HUDEP-2 (cell line): ENCODE results near the gene DLG2.
"Not testable (repeated sequence)": the region's sequence is repeated elsewhere in the genome, so short reads cannot be mapped to it uniquely, and the experiment has no call there.

ENCODE experiments used
- DNase-seq, 76 experiments: peaks; one replicate each; lab custom pipeline; 2025; ENCODE audit not compliant: unreplicated experiment in 76 of 76; lab: John Stamatoyannopoulos, UW

DLG2 gene

GRCh38 chr11:85475660-85476517, 151.3 kb downstream of the DLG2 start:
- DNase-seq, result no peak

DNA sequence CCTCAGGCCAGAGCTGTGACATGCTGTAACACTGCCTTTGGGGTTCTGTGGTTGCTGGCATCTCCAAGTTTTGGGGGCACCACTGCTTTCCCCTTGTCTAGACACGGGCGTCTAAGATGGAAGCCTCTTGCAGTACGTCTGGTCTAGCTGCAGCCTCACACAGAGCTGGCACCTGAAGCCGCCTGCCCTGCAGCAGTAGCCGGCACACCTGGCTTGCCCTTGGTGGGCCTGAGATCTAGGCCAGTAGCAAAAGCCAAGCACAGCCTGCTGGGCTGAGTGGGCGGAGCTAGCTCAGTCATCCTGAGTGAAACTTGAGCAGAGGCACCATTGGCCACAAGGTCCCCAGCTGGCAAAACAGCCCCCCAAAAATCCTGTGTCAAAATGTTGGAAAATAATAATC, 154.2 kb downstream of the DLG2 start:
- DNase-seq, result no peak

DNA sequence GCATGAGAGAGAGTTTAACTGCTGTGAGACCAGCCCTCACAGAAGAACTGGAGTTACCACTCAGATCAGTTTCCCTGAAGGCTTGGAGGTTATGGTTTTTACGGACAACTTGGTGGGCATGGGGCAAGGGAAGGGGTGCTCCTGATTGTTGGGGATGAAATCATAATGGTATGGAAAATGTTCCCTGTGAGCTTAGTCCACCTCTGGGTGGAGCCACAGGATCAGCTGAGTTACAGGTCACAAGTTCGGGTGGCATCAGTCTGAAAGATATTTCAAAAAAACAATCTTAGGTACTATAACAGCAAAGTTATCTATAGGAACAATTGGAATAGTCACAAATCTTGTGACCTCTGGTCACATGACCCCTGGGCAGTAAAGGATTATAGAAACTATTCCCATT, 162.9 kb downstream of the DLG2 start:
- DNase-seq, result no peak

GRCh38 chr11:85459304-85459703, 167.8 kb downstream of the DLG2 start:
- DNase-seq, result no peak

DNA sequence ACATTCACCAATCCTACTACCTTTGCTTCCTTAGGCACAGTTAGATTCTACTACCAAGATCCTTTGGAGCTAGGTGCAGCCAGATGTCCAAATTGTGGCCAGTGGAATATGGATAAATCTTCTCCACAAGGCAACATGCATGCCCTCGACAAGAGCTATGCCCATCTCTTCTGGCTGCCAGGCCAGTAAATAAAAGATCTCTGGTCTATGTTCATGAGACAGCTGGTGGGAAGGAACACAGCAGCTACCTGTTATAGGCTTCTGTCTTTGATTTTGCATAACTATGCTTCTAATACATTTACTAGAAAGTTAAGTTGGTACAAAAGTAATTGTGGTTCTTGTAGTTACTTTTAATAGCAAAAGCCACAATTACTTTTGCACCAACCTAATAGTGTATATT, 182.7 kb downstream of the DLG2 start:
- no peak for DNase-seq

GRCh38 chr11:85440273-85440672, 186.9 kb downstream of the DLG2 start:
- no peak for DNase-seq

DNA sequence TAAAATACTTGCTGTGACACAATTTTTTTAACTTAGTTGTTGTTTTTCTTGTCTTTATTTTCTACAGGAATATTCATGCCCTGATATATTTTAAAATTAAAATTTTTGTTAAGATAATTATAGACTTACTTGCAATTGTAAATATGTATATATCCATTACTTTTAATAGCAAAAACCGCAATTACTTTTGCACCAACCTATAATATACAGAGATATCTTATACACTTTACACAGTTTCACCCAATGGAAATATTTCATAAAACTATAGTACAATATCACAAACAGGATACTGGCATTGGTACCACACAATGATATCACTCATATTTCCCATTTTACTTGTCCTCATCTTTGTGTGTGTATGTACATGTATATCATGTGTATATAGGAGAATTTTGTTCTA, 188.8 kb downstream of the DLG2 start:
- no peak for DNase-seq

DNA sequence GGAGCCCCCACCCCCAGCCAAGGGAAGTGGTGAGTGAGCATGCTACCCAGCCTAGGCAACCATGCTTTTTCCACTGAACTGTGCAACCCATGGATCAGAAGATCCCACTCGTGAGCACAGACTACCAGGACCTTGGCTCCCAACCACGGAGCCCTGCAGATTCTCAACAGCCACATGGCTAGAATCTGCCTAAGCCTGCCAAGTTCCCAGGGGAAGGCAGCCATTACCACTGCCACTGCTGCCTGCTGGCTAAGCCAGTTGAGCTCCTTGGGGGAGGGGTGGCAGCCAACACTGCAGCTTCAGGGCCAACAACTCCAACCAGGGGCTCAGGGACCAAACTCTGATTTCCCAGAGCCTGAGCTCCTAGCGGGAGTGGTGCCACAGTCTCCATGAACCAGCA, 195.8 kb downstream of the DLG2 start:
- DNase-seq, result no peak

DNA sequence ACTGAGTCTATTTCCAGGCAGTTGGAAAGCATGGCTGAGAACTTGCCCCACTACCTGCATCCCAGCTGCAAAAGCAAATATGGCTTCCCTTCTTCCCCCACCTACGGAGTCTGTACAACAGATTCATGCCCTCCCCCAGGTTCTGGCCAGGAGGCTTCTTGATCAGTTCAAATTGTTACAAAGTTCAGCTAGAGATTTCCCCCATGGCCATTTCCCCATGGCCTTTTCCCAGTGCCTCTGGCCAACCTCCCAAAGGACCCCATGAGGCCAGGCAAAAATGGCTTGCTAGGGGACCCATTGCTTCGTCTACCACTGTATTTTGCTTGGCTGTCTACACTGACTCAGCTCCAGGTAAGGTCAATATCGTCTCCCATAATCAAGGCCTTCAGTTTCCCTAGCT, 203.3 kb downstream of the DLG2 start:
- no peak for DNase-seq

DNA sequence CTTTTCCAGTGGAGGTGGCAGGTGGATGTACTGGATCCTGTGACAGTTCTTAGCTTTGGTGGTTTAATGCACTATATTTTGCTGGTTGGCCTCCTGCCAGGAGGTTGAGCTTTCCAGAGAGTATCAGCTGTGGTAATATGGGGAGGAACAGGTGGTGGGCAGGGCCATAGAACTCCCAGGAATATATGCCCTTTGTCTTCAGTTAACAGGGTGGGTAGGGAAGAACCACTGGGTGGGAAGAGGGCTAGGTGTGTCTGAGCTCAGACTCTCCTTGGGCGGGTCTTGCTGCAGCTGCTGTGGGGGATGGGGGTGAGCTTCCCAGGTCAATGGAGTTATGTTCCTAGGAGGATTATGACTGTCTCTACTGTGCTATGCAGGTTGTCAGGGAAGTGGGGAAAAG, 203.8 kb downstream of the DLG2 start:
- no peak for DNase-seq

GRCh38 chr11:85414175-85414574, 213.0 kb downstream of the DLG2 start:
- DNase-seq, result no peak

DNA sequence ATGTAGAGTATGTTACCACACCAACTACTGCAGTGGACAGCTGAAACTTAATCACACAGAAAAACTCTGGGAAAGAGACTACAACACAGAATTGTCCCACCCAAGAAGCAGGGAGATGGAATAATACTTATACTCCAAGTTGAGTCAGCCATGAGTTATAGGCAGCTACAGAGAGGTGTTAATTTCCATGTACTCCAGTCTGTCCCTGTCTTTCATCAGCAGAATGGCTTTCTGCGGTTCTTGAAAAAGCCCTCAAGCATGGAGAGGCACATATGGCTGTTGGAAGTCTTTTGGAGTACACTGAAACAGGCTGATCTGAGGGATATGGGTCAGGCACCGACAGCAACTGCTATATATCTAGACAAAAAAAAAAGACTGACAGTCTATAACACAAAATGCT, 219.5 kb downstream of the DLG2 start:
- no peak for DNase-seq

DNA sequence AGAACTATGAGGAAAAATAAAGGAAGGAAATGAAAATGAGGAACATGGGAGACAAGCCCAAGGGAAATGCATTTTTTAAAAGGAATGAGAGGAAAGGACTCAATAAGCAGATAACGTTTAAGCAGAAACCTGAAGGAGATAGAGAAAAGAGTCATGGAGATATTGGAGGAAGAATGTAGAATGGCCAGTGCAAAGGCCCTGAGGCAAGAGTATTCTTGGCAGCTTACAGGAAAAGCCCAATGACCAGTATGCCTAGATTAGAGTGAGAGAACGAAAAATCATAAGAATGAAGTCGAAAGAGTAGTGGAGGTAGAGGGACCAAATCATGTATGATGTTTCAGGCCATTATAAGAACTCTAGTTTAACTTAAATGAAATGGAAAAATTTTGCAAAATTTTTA, 220.3 kb downstream of the DLG2 start:
- no peak for DNase-seq

DNA sequence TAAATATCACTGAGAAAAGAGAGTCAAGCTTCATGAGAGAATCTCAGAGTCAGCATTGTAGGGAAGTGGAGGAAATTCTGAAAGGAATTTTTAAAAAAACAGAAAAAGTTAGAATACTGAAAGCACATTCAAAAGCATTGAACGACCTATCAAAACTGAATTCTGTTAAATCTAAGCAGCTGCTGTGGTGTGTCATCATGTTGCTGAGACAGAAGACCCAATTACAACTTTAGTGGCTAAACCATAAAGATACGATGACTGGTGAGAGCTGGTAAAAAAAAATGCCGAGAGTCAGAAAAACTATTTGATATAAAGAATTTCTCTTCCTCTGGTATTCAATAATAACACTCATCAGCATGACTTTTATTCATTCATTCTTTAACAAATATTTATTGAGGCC, 220.8 kb downstream of the DLG2 start:
- no peak for DNase-seq

DNA sequence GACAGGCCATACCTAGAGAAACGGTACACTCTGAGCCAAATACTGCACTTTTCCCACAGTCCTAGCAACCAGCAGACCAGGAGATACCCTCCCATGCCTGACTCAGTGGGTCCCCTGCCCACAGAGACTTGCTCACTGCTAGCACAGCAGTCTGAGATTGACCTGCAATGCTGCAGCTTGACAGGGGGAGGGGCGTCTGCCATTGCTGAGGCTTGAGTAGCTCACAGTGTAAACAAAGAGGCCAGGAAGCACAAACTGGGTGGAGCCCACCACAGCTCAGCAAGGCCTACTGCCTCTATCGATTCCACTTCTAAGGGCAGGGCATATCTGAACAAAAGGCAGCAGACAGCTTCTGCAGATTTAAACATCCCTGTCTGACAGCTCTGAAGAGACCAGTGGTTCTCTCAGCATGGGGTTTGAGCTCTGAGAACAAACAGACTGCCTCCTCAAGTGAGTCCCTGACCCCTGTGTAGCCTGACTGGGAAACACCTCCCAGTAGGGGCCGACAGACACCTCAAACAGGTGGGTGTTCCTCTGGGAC, 231.6 kb downstream of the DLG2 start:
- not testable (repeated sequence) for DNase-seq

DNA sequence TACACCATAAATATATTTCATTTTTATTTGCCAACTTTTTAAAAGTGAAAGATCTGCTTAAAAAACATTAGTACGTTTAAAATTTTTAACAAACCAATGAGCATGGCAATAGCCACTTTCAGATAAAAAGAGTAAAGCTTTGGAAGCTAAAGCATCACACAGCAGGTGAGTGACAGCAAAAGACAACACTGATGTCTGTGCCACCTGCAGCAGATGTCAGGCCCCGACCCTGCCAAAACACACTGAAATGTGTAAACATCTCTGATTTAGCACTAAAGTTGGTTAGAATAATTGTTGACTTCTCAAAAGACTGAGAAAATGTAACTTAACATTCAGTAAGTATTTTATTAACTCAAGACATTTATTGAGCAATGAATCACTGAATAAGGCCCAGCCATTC, 232.9 kb downstream of the DLG2 start:
- no peak for DNase-seq

DNA sequence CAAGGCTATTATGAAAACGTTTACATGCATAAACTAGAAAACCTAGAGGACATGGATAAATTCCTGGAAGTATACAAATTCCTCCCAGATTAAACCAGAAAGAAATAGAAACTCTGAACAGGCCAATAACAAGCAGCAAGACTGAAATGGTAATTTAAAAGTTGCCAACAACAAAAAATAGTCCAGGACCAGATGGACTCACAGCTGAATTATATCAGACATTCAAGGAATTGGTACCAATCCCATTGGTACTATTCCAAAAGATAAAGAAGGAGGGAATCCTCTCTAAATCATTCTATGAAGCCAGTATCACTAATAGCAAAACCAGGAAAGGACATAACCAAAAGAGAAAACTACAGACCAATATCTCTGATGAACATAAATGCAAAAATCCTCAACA, 236.0 kb downstream of the DLG2 start:
- DNase-seq, result no peak

DNA sequence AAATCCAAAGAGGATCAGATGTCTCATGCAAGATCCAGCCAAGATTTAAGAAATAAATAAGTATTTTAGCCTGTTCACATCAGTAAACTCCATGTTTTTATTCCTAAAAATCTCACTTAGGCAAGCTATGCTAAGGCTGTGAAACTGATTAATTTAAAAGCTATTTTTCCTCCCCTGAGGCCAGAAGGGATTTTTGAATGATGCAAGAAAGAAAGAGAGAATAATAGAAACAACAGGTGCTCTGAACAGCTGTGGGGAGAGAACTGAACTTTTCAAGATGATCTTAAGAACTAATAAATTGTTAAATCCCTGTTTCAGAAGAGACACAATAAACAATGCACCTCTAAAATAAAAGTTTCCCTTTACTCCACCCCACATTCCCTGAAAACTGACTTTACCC, 241.6 kb downstream of the DLG2 start:
- no peak for DNase-seq

GRCh38 chr11:85385111-85385510, 242.0 kb downstream of the DLG2 start:
- no peak for DNase-seq

DNA sequence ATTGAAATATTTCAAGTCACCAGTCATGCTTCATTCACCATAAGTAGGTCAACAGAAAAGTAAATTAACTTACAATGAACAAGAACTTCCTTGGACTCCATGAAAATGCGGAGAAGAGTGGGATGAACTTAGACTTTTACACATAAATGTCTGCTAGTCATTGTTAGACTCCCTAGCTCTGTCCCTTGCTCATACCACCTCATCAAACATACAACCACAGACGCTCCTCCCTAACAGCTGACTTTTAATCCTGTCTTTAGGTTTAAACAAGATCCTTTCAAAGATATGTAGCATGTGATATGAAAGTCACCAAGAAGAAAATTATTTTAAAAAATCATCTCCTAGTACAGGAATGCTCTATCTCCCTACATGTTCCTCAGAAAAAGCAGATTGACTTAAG, 248.1 kb downstream of the DLG2 start:
- no peak for DNase-seq

DNA sequence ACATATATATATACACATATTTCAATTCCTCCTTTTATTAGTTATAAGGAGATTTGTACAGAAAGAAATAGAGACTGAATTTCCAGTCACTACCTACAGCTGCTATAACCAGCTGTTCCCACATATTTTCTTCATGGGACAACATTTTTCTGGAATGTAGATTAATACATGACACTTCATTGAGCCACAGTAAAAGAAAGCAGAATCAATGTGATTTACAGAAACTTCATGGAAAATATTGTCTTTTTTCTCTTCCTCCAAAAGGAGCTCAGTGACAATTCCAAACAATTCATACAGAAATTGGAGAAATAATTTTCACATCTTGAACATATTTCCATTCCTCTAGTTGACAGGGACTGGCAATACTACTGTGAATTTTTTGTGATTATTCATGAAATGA, 249.2 kb downstream of the DLG2 start:
- DNase-seq, result no peak

DNA sequence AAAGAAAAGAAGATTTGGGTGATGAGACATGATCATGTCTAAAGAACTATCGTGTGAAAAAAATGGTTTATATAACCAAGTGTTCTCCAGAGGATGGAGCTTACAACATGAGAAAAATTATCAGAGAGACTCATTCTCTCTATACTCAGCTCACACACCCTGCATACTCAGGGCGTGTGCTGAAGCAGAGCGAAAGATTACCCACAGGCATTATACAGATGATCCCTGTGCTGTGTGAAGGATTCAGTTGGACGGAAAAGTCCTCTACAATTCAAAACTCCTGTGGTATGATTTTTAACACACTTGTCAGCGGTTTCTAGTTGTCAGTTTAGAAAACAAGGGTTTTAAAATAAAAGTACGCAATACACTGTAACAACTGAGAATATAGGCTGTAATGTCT, 267.3 kb downstream of the DLG2 start:
- DNase-seq, result no peak

- no peak for DNase-seq
Measured at GRCh38 chr11:85355921-85356320, 271.2 kb downstream of the DLG2 start.
